ENCODE results near the gene WDFY4.

GRCh38 chr10:48926255-48926654 is 241.6 kb downstream of the WDFY4 start:
- TF ChIP-seq POLR2AphosphoS5 (IDR thresholded peaks at IDR 0.05; ENCODE audit: low read depth, low read length) (no peak), CHD2 (IDR thresholded peaks at IDR 0.05; ENCODE audit: low read length, partially characterized antibody) (no peak), SIN3A (IDR thresholded peaks at IDR 0.05; ENCODE audit: borderline replicate concordance, low read depth, low read length) (no peak)
- TF ChIP-seq, protein P1, sequence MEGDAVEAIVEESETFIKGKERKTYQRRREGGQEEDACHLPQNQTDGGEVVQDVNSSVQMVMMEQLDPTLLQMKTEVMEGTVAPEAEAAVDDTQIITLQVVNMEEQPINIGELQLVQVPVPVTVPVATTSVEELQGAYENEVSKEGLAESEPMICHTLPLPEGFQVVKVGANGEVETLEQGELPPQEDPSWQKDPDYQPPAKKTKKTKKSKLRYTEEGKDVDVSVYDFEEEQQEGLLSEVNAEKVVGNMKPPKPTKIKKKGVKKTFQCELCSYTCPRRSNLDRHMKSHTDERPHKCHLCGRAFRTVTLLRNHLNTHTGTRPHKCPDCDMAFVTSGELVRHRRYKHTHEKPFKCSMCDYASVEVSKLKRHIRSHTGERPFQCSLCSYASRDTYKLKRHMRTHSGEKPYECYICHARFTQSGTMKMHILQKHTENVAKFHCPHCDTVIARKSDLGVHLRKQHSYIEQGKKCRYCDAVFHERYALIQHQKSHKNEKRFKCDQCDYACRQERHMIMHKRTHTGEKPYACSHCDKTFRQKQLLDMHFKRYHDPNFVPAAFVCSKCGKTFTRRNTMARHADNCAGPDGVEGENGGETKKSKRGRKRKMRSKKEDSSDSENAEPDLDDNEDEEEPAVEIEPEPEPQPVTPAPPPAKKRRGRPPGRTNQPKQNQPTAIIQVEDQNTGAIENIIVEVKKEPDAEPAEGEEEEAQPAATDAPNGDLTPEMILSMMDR (IDR thresholded peaks at IDR 0.05): no peak
